ENCODE results near the gene SGMS1.

The SGMS1 gene

DNA sequence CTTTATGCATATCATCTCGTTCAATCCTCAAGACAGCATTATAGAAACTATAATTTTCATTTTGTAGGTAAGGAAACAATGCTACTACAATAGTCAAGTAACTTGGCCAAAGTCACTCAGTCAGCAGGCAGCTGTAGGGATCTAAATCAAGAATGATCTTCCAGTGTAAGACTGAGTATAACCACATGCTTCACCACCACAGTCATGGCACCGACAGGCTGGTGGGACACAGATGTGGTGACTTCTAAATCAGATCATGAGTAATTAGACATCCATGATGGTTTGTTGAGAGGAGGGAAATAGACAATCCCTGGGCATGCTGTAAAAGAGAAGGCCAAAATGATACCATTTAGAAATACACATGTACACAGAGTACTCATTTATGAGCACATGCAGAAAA is 288.4 kb downstream of the SGMS1 start:
- no peak for TF ChIP-seq ZFX (IDR thresholded peaks at IDR 0.05; ENCODE audit: borderline replicate concordance)
- TF ChIP-seq, protein P1, sequence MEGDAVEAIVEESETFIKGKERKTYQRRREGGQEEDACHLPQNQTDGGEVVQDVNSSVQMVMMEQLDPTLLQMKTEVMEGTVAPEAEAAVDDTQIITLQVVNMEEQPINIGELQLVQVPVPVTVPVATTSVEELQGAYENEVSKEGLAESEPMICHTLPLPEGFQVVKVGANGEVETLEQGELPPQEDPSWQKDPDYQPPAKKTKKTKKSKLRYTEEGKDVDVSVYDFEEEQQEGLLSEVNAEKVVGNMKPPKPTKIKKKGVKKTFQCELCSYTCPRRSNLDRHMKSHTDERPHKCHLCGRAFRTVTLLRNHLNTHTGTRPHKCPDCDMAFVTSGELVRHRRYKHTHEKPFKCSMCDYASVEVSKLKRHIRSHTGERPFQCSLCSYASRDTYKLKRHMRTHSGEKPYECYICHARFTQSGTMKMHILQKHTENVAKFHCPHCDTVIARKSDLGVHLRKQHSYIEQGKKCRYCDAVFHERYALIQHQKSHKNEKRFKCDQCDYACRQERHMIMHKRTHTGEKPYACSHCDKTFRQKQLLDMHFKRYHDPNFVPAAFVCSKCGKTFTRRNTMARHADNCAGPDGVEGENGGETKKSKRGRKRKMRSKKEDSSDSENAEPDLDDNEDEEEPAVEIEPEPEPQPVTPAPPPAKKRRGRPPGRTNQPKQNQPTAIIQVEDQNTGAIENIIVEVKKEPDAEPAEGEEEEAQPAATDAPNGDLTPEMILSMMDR (IDR thresholded peaks at IDR 0.05), result no peak
- H3K27ac ChIP-seq, result no peak overlapping the region

DNA sequence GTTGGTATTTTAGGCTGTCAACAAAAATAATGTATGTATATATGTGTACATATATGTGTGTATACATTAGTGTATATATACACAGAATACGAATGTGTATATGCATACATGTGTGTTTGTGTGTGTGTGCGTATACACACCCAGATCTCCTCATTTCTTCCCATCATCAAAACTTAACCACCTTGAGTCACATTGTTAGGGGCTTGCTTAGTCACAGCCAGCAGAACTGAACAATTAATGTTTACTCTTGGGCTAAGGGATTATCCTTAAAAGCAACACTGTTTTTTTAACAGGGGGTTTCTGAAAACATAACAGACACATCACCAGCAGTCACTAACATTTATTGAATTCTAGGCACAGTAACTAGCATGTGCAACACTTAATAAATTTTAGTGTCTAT is 289.5 kb downstream of the SGMS1 start:
- TF ChIP-seq, protein P1 (IDR thresholded peaks at IDR 0.05), result no peak
- no peak for TF ChIP-seq ZFX (IDR thresholded peaks at IDR 0.05; ENCODE audit: borderline replicate concordance)
- H3K27ac ChIP-seq, result no peak overlapping the region

DNA sequence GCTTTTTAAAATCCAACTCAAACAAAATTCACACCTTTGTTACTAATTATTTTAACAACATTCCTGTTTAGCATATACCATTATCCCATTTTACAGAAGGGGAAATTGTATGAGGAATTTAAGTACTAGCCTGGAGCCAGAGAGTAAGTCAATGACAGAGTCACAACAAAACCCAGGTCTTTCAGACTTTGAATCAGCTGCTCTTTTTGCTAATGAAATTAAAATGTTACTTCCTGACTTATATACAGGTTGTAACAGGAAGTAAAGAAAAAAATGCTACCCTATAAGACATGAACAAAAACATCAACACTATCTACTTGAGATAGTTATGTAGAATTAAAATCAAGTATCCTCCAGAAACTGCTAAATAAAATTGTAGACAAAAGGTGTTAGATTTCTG is 289.9 kb downstream of the SGMS1 start:
- TF ChIP-seq, protein P1 (IDR thresholded peaks at IDR 0.05), result no peak
- TF ChIP-seq ZFX (IDR thresholded peaks at IDR 0.05; ENCODE audit: borderline replicate concordance), result no peak
- H3K27ac ChIP-seq, result no peak overlapping the region

DNA sequence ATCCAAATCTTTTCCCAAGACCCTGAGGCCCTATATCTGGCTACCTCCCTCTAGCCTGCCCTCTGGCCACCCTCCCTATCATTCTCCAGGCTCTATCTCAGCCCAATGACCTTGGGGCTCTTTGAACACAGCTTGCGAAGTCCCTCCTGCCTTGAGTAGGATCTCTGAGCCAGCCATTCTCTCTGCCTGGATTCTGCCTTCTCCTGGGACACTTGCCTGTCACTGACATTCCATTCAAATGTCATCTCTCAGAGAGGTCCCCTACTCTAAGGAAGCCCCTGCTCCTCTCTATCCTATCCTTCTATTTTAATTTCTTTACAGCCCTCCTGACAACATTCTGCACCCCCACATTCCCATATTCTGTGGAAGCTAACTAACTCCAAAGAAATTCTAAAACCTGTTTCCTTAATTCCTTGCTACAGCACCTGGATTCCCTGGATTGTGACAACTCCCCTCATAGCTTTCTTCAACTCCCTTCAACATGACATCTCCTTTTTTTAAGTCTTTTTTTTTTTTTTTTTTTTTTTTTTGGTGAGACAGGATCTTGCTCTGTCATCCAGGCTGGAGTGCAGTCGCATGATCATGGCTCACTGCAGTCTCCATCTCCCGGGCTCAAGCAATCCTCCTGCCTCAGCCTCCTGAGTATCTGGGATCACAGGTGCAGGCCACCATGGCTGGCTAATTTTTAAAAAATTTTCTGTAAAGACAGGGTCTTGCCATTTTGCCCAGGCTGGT is 291.5 kb downstream of the SGMS1 start:
- no peak for TF ChIP-seq ZFX (IDR thresholded peaks at IDR 0.05; ENCODE audit: borderline replicate concordance)
- TF ChIP-seq, protein P1 (IDR thresholded peaks at IDR 0.05), result no peak
- H3K27ac ChIP-seq, result no peak overlapping the region

DNA sequence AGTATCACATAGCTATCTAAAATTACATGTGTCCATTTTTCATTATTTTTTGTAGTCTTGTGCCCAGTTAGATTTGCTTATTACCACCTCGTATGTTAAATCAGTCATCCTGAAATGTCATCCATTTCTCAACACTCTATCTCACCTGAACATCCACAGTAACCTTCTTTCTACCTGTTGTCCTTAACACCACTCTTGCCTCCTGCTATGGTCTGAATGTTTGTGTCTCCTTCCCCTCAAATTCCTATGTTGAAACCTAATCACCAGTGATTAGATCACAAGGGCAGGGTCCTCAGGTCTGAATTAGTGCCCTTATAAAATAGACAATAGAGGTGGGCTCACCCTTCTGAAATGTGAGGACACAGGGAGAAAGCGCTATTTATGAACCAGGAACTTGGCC is 292.3 kb downstream of the SGMS1 start:
- TF ChIP-seq ZFX (IDR thresholded peaks at IDR 0.05; ENCODE audit: borderline replicate concordance), result no peak
- TF ChIP-seq, protein P1 (IDR thresholded peaks at IDR 0.05), result no peak
- H3K27ac ChIP-seq, result no peak overlapping the region

DNA sequence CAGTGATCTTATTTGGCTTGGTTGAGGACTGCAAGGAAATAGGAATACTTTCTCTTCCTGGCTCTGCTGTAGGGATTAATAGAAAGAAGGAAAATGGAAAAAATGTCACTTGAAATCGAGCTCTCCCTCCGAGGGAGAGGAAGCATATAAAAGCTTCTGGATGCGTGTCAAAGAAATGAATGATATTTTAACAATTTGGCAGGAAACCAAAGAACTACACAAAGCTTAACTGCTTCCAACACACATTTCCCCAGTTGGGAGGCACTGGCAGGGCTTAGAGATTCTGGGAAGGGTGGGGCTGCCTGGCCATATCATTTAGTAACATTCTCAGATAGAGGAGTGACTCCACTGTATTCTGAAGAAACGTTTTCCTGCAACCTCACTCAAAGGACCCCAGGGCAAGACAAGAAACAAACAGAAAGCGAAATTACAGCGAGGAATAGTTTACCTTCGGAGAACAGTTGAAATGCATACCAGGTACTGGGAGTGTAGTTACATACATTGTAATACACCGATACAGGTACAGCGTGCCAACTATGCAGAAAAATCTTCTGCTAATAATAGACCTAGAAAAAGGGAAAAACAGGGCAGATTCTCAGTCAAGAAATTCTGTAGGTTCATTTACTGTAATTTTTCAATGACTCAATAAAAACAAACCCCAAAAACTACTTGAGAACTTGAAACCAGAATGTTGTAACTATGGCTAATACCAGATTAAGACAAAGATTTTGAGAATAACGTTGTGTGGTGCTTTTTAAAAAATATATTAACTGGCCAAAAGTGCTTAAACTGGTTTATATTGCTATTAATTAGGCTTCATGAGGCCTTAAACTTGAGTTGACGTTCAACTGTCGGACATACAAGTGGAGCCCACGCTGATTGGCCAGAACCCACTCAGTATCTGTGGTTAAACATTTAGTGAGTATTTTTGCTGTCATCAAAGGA is 296.7 kb downstream of the SGMS1 start:
- H3K27ac ChIP-seq, result no peak overlapping the region
- TF ChIP-seq, protein P1 (IDR thresholded peaks at IDR 0.05), result no peak
- no peak for TF ChIP-seq ZFX (IDR thresholded peaks at IDR 0.05; ENCODE audit: borderline replicate concordance)

DNA sequence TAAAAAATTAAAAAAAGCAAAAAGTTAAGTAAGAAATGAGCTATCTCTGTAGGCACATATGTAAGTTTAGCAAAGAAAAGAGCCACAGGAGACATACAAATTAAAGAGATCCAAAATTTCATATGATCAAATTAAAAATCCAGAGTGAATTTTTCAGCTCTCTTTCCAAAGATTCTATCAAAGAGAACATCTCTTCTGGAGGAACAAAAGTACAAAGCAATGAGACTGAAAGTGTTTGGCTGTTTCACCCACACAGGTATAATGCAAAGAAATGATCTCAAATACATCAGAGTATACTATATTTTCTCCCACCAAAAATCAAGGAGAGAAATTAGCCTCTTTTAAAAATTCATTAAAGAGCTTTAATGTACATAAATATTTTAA is 297.6 kb downstream of the SGMS1 start:
- no peak overlapping the region for H3K27ac ChIP-seq
- no peak for TF ChIP-seq ZFX (IDR thresholded peaks at IDR 0.05; ENCODE audit: borderline replicate concordance)
- TF ChIP-seq, protein P1 (IDR thresholded peaks at IDR 0.05), result no peak
